NCI-H1092 (cell line): ENCODE data around the gene CMSS1.

Experiments
- DNase-seq: peaks from one replicate; lab custom pipeline; 2025; lab: John Stamatoyannopoulos, UW

The CMSS1 gene

DNA sequence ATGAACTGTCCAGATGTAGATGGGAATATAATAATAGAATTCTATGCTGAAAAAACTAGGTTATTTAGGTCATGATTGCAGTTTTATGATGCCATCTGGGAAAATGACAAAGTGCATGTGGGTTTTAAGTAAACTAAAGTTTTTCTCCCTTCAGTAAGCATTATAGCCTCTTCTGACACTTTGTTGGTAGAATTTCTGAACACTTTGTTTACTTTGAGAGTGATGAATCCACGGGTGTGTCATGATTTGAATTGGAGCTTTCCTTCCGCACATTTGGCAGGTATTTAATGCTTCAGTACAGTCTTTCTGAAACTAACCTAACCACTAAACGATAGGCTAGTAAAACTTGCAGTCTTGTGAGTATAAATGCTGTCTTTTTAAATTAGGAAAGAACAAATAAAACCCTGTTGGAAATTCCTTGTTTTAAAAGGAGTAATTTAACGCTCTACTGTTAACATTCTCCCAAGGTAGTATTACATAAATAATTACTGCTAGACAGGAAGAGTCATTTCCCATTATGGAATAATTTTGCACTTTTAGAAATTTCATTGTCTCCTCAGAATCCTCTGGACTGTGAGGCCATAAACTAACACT is 289.7 kb downstream of the CMSS1 start:
- DNase-seq: no peak

DNA sequence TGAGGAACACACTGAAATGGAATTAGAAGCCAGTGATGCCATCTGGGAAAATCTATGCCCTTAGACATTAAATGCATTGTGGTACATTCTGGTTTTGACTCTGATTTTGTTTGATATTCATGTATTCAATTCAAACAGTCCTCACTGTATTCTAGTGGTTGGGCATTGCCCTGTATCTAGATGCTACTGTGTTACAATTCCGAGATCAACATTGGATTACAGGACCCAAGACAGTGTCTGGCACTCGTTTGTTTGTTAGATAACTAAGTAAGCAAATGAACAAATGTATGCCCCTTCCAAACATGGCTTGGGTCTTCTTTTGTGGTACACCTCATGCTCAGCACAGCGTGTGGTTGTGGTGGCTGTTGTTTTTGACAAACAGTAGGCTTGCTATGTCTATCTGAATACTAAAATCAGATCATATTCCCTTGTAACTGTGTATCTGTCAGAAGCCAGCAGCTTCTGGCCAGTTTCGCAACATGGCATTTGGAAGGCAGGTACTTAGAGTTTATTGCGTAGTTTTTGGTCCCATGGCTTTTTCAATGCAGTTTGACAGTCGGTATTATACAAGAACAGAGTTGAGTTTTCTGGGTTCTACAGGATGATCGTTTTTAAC is 290.9 kb downstream of the CMSS1 start:
- no peak for DNase-seq

DNA sequence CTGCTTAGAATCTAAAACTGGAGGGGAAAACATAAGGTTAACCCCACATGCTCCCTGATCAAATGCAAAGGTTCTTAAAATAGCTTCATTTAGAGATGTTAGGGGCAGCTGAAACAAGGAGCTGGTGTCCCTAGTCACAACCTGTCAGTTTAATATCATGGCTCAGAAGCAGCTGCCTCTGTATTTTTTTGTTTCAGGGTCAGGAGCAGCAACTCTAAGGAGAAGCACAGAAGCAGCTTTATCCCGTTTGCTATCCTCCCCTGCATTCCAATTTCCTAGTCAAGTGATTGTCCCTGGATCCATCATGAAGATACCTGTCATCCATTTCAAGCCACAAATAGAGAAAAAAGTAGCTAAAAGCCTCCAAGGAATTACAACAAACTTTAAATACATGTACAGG is 292.5 kb downstream of the CMSS1 start:
- no peak for DNase-seq

DNA sequence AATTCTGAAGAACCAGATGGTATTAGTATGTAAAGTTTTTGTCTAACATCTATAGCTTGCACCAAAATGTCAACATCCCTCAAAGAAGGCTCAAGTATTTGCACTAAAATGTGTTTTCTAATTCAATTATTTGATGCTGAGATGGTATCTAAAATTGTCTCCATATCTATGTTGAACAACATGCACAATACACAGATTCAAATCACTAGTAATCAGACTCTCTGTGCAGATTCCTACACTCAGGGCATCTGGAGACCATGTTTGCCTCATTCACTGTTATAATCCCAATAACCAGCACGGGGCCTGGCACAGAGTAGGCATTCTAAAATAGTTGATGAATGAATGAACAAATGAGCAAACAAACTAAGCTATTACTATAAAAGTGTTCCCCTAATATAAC is 294.1 kb downstream of the CMSS1 start:
- DNase-seq: no peak

DNA sequence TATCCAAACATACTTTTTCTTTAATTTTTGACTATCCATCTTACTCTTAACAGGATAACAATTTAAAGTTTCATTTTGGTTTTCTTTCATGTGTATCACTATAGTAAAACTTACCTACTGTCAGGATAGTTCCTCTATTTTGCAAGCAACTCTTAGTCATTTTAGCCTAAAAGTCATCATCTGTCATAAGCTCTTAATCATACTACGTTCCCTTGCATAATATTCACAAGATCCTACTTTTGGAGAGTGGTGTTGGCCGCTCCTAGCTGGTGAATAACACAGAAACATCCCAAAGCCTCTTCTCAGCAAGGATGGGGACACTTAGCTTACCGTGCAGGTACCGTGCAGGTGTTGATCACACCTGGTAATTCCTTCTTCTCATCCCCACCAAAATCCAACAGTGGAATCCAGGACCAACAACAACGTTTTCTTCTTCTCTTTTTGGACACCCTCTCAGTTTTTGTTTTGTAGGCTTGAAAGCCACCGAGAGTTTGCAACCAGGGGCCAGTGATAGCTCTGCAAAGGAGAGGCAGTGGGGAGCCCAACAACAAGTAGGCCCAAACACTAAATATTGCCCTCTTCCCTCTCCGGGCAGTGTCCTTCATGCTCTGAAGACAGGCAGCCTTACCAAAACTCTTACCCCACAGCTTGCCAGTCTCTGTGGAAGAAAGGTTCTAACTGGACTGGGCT is 296.2 kb downstream of the CMSS1 start:
- DNase-seq: no peak

DNA sequence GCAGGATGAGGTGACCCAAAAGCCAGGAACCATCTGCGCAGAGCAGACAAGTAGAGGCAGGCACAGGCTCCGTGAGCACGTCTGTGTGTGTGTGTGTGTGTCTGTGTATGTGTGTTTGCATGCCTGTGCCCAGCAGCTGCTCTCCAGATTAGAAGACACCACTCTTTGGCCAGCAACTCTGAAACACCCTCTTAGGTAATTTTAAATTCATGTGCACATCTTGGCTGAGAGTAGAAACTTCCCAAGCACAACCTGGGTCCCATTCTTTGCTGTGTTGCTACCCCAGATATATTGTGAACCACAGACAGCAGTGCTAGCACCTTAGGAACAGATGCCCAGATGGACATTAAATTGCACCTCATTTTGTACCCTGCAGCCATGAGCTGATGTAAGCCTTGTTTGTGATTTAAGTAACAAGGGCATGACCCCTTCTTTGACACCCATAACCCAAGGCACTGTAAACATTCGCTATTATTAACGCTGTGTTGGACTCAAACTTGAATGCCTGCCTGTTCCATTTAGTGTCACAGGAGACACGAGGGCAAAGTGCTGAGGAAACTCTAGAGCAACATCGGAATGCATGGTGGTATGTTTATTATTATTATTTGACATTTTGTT is 296.9 kb downstream of the CMSS1 start, which contains the start of gene FILIP1L:
Gene FILIP1L (minus strand): TSS at position 89 of the 618 bp plus-strand sequence.
- no peak for DNase-seq

DNA sequence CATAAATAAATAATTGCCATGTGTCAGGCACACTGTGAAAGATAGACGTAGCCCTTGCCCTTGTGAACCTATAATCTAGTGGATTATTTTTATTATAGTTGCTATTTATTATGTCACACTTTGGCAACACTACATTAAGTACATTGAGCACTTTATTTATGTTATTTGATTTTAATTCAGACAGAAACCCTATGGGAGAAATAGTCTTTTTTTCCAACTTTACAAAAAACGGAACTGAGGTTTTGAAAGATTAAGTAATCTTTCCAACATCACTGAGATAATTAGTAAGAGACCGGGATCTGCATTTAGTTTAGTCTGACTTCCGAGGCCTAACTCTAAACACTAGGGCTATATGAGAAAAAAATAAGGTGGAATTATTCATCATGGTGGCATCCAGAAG is 299.4 kb downstream of the CMSS1 start:
- no peak for DNase-seq

DNA sequence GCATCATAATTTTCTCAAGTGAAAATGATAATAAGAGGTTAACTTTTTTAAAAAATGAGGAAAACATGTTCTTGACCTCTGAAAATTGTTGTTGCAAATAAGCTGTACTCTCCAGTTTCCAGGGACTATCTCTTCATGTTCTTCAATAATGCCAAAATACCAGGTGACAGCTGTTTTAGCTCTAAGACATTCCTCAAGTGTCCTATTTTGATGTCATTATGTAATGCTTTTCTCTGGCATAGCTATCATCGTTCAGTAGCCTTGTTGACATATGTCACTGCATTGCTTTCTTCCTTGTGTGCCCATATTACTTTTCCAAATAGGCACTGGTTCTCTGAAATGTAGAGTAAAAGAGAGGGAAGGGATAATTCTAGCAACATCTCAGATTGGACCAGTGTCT is 302.4 kb downstream of the CMSS1 start:
- DNase-seq: no peak

DNA sequence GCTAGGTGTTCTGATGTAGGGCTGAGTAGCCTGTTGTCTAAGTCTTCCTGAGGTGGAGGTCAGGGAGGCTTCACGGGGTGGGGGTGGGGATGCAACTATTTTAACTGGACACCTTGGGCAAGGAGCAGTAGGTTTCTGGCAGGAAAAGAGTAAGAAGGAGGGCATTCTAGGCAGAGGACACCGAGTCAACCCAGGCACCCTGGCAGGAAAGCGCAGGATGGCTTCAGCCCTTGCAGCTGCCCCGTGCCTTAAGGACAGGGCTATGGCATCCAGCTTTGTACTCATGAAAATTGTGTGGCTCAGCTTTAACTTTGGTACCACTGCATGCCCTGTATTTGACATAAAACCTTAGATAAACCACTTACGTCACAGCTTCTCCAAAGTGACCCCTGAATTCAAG is 303.0 kb downstream of the CMSS1 start:
- no peak for DNase-seq

DNA sequence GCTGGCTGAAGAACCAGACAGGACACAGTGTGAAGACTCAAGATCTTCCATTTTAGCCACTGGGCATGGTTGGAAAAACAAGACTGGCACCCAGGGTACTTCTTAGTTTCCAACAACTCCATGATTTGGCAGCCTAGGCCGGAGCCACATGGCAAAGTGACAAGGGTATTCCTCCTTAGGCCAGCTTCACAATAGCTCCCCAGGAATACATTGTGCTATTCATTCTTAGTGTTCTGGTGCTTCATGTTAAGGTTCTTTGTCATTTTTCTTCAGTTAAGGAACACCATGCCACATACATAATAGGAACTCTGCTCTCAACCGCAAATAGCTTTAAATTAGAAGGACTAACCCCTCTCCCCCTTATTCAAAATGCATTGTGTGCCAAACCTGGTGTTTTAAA is 304.7 kb downstream of the CMSS1 start:
- DNase-seq: no peak

DNA sequence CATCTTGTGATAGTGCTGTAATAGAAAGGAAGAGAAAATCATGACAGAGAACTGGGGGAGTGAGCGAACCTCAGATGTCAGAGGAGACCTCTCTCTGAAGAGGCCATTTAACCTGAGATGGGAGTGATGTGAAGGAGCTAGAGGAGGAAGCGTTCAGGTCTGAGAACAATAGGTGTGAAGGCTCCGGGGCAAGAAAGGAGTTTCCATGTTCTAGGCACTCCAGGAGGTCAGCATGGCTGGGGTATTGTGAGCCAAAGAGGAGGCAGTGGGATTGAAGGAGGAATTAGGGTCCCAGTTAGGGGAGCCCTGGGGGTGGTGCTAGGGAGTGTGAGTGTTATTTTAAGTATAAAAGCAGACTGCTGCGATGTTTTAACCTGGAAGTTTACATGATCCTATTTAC is 305.4 kb downstream of the CMSS1 start:
- no peak for DNase-seq

DNA sequence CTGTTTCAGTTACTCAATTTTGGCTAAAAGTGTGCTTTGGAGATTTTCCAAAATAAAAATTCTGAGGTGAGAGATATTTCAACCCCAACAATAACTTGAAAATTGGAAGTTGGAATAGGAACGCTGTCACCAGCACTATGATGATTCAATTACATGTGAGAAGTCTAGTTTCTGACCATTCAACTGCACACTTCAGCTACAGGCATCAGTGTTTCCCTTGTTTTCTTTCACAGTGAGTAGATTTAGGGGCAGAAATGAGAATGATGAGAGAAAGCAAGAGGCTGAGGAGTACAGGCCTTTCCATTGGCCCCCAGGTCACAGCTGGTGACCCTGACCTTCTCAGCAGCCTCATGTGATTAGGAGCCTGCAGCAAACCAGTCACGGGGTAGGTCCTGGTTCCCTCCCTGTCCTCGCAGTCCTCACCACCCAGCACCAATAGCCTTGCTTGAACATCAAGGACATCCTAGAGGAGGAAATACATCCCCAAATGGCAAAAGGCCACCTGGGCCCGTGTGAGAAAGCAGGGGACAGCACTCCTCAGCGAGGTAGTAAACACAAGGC is 306.6 kb downstream of the CMSS1 start:
- no peak for DNase-seq

DNA sequence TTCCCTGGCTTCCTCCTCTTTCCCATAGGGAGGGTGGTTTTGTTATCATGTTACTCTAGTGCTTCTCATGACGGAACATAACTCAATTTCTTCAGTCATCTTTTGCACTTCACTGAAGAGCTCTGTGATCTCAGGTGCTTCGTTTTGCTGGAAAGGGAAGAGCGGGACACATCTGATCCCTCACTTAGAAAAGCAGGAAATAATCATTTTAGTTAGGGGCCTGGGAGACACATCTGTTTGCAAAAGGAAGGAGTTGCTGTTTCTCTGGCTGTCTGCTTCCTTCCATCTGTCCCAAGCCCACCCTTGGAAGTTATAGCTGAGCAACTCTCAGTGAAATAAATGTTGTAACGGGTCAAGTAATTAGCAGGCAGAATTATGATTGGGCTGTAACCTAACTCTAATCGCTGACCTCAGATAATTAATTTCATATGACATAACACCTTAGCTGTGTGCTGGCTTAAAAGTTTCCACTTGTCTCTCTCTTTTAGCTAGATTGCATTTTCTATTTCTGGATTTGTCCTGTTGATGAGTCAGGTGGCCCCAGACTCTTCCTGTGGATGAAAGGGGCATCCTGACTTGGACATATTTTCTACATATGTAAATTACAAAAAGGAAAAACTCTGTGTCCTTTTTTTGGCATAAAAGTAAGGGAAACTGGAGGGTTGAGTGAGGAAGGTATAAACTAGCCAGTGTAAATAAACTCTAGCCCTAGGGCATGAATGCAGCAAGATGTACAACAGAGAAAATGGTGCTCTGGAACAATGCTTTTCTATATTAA is 307.7 kb downstream of the CMSS1 start:
- DNase-seq: no peak

DNA sequence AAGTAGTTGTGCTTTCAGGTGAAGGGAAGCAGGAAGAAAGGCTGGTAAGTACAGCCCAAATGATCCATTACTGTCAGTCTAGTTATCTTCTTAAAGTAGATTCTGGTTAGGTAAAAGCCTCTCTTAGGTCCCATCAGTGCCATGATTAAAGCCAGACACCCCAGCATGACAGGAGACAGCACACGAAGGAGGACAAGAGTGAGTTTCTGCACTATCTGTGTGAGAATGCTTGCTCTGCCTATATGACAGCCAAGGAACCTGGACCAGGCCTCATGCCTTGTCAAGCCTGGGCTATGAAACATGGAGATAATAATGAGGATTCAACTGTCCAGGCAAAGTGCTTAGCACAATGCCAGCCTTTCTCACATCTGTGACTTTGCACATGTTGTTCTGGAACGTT is 310.1 kb downstream of the CMSS1 start:
- no peak for DNase-seq

DNA sequence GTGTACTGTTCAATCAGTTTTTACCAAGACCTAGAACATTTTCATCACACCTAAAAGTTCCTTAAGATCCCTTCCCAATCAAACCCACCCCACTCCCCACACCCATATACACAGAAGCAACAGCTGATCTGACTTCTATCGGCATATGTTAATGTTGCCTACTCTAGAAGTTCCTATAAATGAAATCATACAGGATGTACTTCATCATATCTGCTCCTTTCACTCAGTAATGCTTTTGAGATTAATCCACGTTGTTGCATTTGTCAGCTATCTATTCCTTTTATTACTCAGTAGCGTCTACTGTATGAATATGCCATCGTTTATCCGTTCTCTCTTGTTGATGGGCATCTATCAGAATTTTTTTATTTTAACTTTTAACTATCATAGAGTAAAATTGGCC is 310.9 kb downstream of the CMSS1 start:
- DNase-seq: no peak

DNA sequence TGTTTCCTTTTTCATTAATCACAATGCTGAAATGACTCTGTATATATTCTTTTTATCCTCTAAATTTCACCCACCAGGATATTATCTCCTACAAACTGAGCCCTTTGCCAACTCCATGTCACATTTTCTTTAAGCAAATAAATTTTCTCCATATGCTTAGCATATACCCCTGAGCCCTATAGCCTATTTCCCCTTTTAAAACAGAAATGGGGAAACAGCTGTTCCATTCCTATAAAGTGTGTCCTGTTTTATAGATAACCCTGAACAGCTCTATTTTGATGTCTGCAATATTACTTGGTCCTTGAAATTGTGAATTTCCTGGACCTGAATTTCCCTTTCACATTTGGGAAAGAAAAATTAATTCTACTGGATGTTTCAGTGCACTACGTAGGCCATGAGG is 312.3 kb downstream of the CMSS1 start:
- DNase-seq: no peak

DNA sequence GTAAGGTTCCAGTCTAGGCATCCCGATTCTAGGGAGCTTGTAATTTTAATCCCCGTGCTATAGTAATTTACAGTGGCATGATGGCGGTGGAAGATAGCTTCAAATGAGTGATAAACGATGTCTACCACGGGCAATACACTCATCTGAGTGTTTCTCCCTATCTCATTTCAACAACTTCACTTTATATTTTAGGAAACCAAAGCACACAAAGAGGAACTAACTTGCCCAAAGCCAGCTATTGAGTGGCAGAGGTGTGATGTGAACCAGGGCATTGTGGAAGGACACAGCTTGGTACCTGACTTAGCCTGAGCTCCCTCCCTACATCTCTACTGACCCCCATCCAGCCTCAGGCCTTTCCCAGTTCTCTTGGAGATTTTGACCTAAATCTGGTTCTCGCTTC is 313.6 kb downstream of the CMSS1 start:
- DNase-seq: no peak

DNA sequence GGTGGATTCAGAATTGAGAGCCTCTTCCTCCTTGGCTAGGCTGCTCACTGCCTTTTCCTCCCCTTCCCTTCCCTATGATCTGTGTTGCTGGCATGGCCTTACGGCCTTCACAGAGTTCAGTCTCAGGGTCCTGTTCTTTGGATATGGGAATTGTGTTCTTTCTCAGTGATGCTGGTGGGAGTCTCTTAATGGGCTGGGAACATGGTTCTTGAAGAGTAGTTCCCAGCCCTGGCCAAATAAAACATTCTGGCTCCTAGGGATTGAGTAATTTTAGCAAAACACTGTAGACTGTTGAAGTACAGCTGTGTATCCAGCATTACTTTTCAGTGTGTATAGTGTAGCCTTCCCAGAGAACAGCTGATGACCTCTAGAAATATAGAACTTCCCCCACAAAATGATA is 319.3 kb downstream of the CMSS1 start:
- DNase-seq: no peak

DNA sequence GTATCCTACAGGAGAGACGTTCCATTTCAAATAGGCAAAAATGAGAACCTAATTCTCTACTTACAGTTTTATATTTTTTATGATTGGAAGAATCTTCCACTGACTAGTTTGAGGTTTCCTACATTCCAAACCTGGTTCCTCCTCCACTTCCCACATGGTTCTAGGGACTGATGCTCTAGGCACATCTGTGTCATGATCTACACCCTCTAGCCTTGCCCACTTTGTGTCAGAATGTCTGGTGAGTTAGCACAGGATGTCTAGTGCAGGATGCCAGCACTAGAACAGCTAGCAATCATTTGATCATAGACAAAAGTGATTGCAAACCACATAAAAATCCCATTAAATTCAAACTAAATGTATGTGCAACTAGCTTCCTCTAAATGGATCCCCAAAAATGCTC is 323.3 kb downstream of the CMSS1 start:
- DNase-seq: no peak

DNA sequence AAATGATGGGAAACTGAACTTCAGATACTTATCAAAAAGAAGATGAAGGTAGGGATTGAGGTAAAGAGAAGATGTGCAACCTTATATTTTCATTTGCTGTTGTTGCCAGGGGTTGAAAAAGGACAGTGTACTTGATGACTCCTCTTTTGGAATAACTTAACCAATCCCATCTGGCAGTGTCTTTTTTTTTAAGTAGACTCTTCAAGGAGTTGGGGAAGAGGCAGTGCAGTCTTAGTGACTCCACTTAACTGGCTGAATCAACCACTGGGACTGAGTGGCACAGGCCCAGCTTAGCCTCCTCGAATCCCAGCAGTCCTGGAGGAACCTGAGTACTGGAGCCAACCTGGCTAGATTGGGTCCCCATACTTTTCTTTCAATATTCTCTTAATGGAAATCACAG is 323.9 kb downstream of the CMSS1 start:
- no peak for DNase-seq

DNA sequence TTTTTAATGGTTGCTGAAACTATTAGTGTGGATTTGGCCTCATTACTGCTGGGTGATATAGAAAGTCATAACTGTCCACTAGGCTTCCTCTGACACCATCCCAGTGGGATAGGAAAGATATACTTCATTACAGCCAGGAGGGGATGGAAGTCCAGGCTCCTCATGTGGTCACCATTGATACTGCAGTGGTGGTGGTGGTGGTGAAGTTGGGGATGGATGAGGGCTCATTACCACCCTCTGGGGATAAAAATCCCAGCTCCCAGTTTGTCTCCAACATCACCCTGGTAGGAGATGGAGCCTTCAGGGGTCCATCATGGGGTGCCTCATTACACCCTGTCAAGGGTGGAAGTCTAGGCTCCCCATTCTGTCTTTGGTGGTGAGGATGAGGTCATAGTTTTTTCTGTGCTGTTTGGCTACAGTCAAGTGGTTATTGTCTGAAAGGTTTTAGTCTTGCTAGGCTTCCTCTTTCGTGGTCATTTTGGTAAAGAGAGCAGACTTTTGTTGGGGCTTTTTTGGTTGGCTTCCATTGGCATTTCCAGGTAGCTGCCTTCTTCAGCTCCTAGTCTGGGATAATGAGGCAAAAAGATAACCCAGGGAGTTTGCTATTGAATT is 326.7 kb downstream of the CMSS1 start:
- no peak for DNase-seq

DNA sequence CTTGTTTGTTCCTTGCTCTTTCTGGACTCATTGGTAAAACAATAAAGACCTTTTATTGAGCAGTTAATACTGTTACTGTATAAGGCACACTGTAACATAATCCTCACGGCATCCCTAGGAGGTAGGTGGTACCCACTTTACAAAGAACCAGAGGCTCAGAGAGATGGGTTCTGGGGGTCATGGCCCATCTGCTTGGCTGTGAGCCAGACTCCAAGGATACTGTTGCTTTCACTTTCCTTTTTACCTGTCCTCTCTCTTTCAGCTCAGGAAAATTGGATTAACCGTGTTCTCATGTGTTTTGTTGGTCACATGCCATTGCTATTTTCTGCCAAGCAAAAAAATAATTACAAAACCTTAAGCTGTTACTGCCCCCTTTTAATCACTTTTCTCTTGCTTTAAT is 331.5 kb downstream of the CMSS1 start:
- DNase-seq: no peak
